HG03135 (cell line): ENCODE measurements around the gene UNC45A.
"Not testable (repeated sequence)": the region's sequence is repeated elsewhere in the genome, so short reads cannot be mapped to it uniquely, and the experiment has no call there.

Experiments used
- ATAC-seq: cut with Tn5 transposase; IDR thresholded peaks from one replicate; pipeline ENCODE4 v1.9.1; 2021; ENCODE audit warnings: mild to moderate bottlenecking, moderate library complexity; ENCODE audit not compliant: unreplicated experiment

UNC45A gene

DNA sequence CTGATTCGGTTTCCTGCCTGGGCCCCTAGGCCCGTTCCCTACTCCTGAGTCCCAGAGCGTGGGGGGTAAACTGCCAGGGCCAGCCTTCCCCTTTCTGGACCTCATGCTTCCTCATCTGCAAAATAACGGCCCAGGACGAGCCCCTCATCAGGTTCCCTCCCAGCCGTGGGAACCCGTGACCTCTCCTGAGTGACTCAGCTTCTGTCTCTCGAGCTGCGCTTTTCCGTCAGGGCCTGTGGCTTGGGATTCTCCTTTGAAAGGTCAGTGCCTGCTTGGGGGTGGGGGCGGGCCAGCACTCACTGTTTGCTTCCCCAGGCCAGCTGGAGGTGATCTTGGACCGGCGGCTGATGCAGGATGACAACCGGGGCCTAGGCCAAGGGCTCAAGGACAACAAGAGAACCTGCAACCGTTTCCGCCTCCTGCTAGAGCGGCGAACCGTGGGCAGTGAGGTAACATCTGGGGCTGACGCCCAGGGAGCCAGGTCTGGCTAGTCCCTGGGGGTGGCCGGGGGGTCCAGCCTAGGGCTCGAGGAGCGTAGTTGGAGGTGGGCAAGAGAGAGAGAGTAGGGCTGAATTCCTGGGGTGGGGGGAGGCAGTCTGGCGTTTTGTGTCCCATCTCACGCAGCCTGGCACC, 19.2 kb upstream of the UNC45A start:
- ATAC-seq, result no peak

DNA sequence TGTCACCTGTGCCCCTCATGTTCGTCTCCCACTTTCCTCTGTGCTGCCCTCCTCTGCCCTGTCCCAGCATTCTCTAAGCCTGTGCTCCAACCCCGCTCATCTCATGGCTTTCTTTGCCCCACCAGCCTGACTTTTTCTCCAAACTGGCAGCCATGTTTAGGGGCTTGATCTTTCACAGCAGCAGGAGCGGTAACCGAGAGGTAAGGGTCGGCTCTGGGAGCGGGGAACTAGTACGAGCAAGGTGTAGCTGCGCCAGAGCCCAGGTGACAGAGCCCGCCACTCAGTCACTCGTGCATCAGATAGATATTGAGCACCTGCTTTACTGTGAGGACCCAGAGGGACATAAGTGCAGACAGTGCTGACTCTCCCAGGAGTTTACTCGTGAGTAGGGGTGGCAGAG, 18.6 kb upstream of the UNC45A start:
- ATAC-seq, result no peak

DNA sequence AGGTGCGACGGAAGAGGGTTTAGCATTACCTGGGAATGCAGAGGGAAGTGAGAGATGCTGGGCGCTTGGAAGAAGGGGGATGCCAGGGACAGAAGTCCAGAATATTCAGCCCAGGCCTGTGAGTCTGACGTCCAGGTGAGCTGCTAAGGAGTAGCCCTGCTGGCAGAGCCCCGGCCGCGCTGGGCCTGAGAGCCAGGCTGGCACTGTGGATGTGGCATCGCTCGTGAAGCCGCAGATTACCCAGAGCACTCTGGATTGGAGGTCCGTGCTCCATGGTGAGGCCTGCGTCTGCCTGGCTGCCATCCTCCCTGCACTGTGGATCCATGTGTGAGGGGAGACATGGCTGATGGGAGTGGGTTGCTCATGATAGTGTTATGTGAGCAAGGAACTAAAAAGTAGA, 17.5 kb upstream of the UNC45A start:
- no peak for ATAC-seq

DNA sequence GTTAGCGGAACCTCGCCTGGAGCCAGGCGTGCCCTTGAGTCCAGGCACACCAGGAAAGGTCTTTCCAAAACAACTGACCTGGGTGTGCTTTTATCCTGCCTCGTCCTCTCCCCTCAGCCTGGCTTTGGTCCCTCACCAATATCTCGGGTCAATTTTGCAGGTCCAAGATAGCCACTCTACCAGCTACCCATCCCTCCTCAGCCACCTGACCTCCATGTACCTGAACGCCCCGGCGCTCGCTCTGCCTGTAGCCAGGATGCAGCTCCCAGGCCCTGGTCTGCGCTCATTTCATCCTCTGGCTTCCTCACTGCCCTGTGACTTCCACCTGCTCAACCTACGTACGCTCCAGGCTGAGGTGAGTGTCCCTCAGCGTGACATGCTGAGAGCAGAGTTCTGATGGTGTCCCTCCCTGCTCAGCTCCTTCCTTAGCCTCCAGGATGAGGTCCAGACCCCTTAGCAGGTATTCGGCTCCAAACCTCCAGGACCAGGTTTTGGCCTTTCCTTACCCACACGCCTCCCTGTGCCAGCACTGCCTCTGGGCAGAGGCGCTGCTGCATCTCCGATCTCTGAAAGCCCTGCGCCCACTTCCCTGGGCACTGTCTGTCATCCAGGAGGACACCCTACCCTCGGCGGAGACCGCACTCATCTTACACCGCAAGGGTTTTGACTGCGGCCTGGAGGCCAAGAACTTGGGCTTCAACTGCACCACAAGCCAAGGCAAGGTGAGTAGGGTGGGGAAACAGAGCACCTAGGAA, 16.9 kb upstream of the UNC45A start:
- ATAC-seq, result no peak

GRCh38 chr15:90918835-90919234, 16.2 kb upstream of the UNC45A start:
- no peak for ATAC-seq

DNA sequence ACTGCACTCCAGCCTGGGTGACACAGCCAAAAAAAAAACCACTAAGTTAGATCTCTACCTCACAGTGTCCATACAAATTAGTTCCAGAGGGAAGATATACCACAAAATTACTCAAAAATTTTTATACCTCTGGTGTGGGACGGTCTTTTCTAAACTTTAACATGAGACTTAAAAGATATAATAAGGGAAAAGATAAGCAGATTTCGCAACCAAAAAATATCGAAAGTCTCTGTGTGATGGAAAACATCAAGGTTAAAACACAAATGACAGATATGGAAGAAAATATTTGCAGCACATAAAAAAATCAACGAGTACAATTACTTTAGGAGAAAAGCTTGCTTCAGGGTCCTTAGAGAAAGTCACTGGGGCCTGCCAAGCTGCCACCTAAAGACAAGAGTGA, 13.2 kb upstream of the UNC45A start:
- no peak for ATAC-seq

GRCh38 chr15:90922712-90923322, 12.3 kb upstream of the UNC45A start:
- ATAC-seq, result peak; percentile 64

DNA sequence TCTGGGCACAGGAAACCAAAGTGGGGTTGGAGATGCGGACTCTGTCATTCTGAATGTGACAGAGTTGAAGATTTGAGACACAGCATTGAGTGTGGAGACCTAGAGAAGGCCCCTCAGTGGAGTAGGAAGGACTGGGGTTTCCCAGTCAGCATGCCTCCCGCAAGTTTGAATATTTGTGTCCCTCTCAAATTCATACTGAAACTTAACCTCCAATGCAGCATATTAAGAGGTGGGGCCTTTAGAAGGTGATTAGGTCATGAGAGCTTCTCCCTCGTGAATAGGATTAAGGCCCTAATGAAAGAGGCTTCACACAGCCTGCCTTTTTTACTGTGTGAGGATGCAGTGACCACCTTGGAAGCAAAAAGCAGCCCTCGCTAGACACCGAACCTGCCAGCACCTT, 10.7 kb upstream of the UNC45A start:
- peak; percentile 62 for ATAC-seq

GRCh38 chr15:90926766-90927165, 8.3 kb upstream of the UNC45A start:
- not testable (repeated sequence) for ATAC-seq

DNA sequence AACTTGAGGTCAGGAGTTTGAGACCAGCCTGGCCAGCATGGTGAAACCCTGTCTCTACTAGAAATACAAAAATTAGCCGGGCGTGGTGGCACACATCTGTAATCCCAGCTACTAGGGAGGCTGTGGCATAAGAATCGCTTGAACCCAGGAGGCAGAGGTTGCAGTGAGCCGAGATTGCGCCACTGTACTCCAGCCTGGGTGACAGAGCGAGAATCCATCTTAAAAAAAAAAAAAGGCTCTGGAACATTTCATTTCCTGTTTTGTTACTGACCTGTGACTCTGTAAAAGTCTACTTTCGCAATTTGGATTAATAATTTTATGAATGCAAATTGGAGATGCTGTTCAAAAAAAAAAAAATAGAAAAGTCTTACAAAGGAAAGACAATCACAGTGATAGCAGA, 7.0 kb upstream of the UNC45A start:
- ATAC-seq, result not testable (repeated sequence)

DNA sequence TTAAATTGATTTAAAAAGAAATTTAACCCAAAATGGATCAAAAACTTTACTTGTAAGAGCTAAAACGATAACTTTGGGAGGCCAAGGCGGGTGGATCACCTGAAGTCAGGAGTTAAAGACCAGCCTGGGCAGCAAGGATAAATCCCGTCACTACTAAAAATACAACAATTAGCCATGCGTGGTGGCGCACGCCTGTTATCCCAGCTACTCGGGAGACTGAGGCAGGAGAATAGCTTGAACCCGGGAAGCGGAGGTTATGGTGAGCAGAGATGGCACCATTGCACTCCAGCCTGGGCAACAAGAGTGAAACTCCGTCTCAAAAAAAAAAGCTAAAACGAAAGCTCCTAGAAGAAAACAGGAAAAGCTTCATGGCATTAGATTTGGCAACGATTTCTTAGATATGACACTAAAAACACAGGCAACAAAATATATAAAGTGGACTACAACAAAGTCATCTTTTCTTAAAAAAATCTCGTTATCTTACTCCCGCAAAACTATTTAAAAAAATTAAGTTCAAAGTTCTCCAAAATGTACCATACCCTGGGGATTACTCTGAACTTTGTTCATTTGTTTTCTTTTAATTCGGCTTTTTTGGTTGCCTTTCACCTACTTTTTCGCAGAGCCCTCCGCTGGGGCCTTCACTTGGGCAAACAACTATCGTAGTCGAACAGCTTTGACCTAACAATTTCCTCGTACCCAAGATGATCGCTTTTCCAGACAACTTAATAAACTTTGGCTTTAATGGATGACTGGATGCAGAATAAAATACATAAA, 5.7 kb upstream of the UNC45A start:
- ATAC-seq, result no peak

DNA sequence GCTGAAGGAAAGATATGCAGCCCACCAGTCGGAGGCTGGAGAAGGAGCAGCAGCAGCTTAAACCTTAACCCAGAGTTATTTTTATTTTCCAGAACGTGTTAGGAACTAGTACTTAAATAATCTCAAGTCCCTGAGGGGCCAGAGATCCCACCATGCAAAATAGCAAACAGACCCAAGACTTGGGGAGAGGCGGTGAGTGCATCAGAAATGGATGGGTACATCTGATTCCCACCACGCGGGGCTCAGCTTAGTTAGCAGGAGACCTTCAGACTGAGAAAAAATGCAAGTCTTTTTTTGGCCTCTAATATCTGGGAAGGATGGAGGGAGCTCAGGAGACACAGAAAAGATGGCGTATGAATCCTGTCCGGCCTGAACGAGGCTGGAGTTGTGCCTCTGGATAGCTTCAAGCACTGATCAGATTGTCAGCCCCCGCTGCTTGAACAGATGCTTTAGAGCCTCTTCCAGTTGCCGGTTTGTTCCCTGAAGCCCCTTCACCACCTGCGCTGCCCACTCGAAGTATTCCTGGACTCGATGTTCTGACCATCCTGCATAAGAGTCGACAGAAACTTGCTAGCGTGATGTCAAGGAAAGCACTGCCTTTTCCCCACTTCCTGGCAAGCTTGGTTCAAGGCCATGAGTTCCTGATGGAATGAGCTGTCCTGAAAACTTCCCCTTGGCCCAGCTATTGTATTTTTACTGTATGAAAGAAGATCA, 4.1 kb upstream of the UNC45A start:
- ATAC-seq, result no peak

DNA sequence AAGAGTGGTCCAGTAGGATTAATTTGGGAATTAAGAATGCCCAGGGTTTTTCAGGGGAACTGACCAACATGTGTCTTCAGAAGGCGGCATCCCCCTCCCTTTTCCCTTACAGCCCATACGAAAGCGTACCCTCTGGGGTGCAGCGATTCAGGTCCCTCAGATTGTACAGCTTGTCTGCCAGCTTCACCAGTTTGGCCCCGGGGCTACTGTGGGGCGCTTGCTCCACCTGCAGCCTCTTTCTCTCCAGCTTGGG, 3.6 kb upstream of the UNC45A start:
- no peak for ATAC-seq

DNA sequence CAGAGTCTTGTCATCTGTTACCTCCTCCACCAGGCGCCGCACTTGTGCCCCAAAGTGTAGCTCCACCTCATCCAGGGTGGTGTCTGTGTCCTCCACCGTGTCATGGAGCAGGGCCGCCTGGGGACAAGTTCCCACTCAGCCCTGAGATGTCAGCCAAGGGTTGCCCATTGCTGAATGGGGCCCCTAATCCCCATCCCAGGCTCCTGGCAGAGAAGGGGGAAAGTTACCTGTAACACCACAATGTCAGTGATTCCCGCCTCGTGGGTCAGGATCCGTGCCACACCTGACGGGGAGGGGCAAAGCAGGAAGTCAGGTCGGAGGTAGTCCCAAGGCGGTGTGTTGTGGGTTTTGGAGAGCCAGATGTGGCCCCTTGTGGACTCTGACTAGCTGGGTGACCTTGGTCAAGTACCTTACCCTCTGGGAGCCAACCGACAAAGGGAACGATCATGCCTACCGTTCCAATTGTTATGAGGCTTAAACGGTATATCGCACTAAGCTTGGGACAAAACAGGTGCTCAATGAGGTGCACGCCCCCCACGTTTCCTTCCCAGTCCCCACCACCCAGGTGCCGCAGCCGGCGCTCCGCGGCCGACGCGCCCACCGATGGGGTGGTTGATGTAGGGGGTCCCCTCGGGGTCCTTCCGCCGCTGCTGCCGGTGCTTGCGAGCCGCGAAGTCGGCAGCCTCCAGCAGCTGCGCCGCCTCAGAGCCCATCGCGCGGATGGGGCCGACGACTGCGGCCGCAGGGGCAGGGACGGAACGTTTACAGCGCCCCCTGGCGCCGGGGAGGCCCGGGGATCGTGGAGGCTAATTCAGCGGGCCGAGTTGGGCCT, 3.0 kb upstream of the UNC45A start, which contains the start of gene HDDC3:
HDDC3 (minus strand) TSS at position 722 of the 832 bp plus-strand sequence; CDS start at position 713, 9 bp downstream.
- ATAC-seq, result peak; percentile 44

DNA sequence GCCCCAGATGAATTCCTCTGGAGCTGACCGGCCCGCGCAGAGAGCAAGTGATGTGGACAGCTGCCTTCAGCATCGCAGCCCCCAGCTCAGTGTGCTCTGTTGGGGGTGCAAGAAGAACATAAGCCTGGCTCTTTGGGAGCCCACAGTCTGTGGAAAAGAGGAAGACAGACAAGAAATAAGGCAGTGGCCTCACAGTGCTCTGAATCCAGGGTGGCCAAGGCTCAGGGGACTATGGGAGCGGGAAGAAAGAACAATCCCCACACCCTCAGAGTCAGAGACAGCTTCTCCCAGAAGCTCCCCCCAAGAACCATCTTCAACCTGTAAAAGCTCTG, 2.5 kb upstream of the UNC45A start:
- no peak for ATAC-seq

GRCh38 chr15:90933301-90933700, 1.8 kb upstream of the UNC45A start:
- ATAC-seq, result no peak

DNA sequence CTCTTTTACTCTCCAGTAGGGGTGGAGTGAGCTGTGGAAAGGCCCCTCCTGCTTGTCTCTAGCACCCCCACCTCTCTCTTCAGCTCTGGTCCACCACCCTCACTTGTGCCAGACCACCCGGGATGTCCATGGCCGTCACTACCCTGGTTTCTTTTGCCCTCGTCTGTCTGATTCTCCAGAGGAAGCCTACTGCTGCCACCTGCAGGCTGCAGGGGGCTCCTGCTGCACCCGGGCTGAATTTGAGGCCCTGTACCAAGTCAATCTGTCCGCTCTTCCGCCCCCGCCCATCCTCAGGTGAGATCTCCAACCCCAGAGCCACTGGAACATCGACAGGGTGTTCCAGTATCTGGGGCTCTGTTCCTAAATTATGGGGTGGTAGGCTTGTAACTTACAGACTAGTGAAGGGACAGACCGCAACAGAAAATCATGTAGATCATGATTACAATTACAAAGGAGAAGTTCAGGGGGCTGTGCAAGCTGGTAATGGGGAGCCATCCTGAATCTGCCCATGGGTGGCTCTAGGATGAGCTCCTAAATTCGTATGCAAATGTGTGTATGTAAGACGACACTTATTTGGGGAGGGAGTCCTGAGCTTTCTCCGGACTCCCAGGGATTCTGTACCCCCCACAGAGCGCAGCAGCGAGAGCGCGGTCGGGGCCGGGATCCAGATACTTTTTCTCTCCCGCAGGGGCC, 683 bp upstream of the UNC45A start:
- peak; percentile 41 for ATAC-seq

DNA sequence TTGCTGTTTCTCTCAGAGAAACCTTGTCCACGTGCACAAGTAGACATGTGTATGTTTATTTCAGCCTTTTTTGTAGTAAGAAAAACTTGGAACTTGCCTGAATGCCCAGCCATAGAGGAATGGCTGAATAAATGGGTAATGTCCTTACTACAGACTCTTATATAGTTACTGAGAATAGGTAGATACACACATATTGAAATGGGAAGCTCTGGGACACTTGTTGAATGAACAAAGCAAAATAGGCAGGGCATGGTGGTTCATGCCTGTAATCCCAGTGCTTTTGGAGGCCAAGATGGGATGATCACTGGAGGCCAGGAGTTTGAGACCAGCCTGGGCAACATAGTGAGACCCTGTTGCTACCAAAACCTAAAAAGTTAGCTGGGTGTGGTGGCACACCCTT, 1.7 kb downstream of the UNC45A start:
- ATAC-seq, result no peak

GRCh38 chr15:90938261-90938660, 3.2 kb downstream of the UNC45A start:
- ATAC-seq, result no peak

- no peak for ATAC-seq
These were observed 4.7 kb downstream of the UNC45A start for GRCh38 chr15:90939756-90940155.
